Measurements from ENCODE around the gene UNC13C.

- TF ChIP-seq CTCF (IDR thresholded peaks at IDR 0.05 in 2 of 3, conservative IDR thresholded peaks at IDR 0.05 in 1 of 3; ENCODE audit: borderline replicate concordance in 1 of 3, insufficient read depth in 1 of 3, low read depth in 2 of 3, low read length in 2 of 3) (no peak), RAD21 (IDR thresholded peaks at IDR 0.05; ENCODE audit: low read depth) (no peak), POLR2AphosphoS5 (IDR thresholded peaks at IDR 0.05; ENCODE audit: low read depth, low read length) (no peak), POLR2A (IDR thresholded peaks at IDR 0.05; ENCODE audit: borderline replicate concordance, extremely low read depth, insufficient read depth, insufficient read length) (no peak), EZH2 (IDR thresholded peaks at IDR 0.05) (no peak), FOSL1 (IDR thresholded peaks at IDR 0.05; ENCODE audit: low read depth) (no peak), REST (IDR thresholded peaks at IDR 0.05; ENCODE audit: low read depth) (no peak), ZBTB33 (IDR thresholded peaks at IDR 0.05; ENCODE audit: extremely low read depth, insufficient replicate concordance, low read length) (no peak), MAX (IDR thresholded peaks at IDR 0.05) (no peak), SIN3A (IDR thresholded peaks at IDR 0.05; ENCODE audit: low read depth) (no peak)
Measured at GRCh38 chr15:54017959-54018358, 39.7 kb downstream of the UNC13C start.

Measured in HCT116 (cell line).